Keratinocyte (primary cell): ENCODE results near the gene ERBB4. TPM values are rescaled to one million over a fixed set of nuclear protein-coding genes. Genes with fewer than 3 reads are reported as not detected.

ENCODE experiments used
- DNase-seq: peaks from one replicate; pipeline ENCODE4 v3.0.0-alpha.2; 2011; ENCODE audit warnings: low read depth, missing footprints, low spot score
- FAIRE-seq: peaks from 2 replicates; lab custom pipeline; 2011; peaks lifted over from hg19 to GRCh38; lab: Jason Lieb, UNC
- H2AFZ ChIP-seq: 2 replicates; pipeline ENCODE4 v1.6.0; 2012; ENCODE audit warnings: low read length, control low read depth, inconsistent platforms; ENCODE audit not compliant: control insufficient read depth
- H3K27ac ChIP-seq: 2 replicates; pipeline ENCODE4 v1.5.1; 2011; ENCODE audit warnings: low read length; ENCODE audit not compliant: control insufficient read depth, insufficient read depth
- H3K27me3 ChIP-seq: 3 replicates; pipeline ENCODE4 v1.6.0; 2011; ENCODE audit warnings: low read length; ENCODE audit not compliant: control insufficient read depth, insufficient read depth; ENCODE audit errors: extremely low read depth
- H3K36me3 ChIP-seq, 2 experiments: 2 replicates in 1 of 2; 3 replicates in 1 of 2; pipeline ENCODE4 v1.5.1; 2011; ENCODE audit warnings: low read length in 2 of 2, mild to moderate bottlenecking in 1 of 2; ENCODE audit not compliant: control insufficient read depth in 2 of 2, insufficient read depth in 2 of 2; ENCODE audit errors: extremely low read depth in 1 of 2
- H3K4me1 ChIP-seq: 3 replicates; pipeline ENCODE4 v1.5.1; 2011; ENCODE audit warnings: low read length; ENCODE audit not compliant: control insufficient read depth, insufficient read depth; ENCODE audit errors: extremely low read depth
- H3K4me2 ChIP-seq: 3 replicates; pipeline ENCODE4 v1.6.0; 2011; ENCODE audit warnings: low read depth, low read length; ENCODE audit not compliant: control insufficient read depth, insufficient read depth; ENCODE audit errors: extremely low read depth
- H3K4me3 ChIP-seq, 3 experiments: fragments of 200-600 bp in 1 of 3; sonication (generic) in 1 of 3; 2 replicates in 2 of 3; 3 replicates in 1 of 3; pipeline ENCODE4 v1.5.1; 2011 to 2016; ENCODE audit warnings: low read length in 3 of 3, mild to moderate bottlenecking in 3 of 3, control low read depth in 2 of 3, inconsistent platforms in 1 of 3, low read depth in 1 of 3, mixed read lengths in 1 of 3, mixed run types in 1 of 3, moderate library complexity in 1 of 3; ENCODE audit not compliant: control insufficient read depth in 2 of 3, insufficient read depth in 2 of 3; ENCODE audit errors: extremely low read depth in 1 of 3
- H3K79me2 ChIP-seq: 2 replicates; pipeline ENCODE4 v1.6.0; 2012; ENCODE audit warnings: low read length; ENCODE audit not compliant: control insufficient read depth, insufficient read depth
- H3K9ac ChIP-seq: 3 replicates; pipeline ENCODE4 v1.6.0; 2011; ENCODE audit warnings: low read length; ENCODE audit not compliant: control insufficient read depth, insufficient read depth; ENCODE audit errors: extremely low read depth
- H3K9me1 ChIP-seq: 3 replicates; pipeline ENCODE4 v1.6.0; 2011; ENCODE audit warnings: low read length; ENCODE audit not compliant: control insufficient read depth, insufficient read depth; ENCODE audit errors: extremely low read depth
- H3K9me3 ChIP-seq: 2 replicates; pipeline ENCODE4 v1.5.1; 2012; ENCODE audit warnings: low read depth, low read length; ENCODE audit not compliant: control insufficient read depth
- H4K20me1 ChIP-seq: 3 replicates; pipeline ENCODE4 v1.6.0; 2011; ENCODE audit warnings: low read length; ENCODE audit not compliant: control insufficient read depth, insufficient read depth; ENCODE audit errors: extremely low read depth
- EZH2 ChIP-seq: IDR thresholded peaks from one replicate; pipeline ENCODE4 v1.6.1; 2012; ENCODE audit warnings: inconsistent platforms, mild to moderate bottlenecking, low read length, moderate library complexity
- dilution Hi-C: fragments of 300-500 bp; cut with MboI; formaldehyde crosslinking; loops from one replicate; pipeline ENCODE4 v1.7.0; 2020; ENCODE audit warnings: low sequenced_read_pairs; ENCODE audit not compliant: extremely low pct_ligation_motif_present
- polyA plus RNA-seq, 5 experiments: library from polyadenylated mRNA; depleted of rRNA in 3 of 5; stranded (reverse) in 3 of 5; stranded (forward) in 1 of 5; unstranded in 1 of 5; fragments of >200 nt; gene quantifications; 1 replicate in 1 of 5; 2 replicates in 3 of 5; 3 replicates in 1 of 5; pipeline versions ENCODE4 v1.2.1 to v1.2.3, GENCODE V29; 2011 to 2012; ENCODE audit warnings: missing spikeins in 2 of 5, low read depth in 1 of 5, low replicate concordance in 1 of 5
- TF ChIP-seq, protein P1 (sequence below), 3 experiments: IDR thresholded peaks in 1 of 3; conservative IDR thresholded peaks in 1 of 3; optimal IDR thresholded peaks in 1 of 3; 2 replicates in 2 of 3; 3 replicates in 1 of 3; pipeline versions ENCODE3 to v1.5.1; 2011; ENCODE audit warnings: low read length in 3 of 3, mild to moderate bottlenecking in 3 of 3, moderate library complexity in 2 of 3, control low read depth in 1 of 3, inconsistent platforms in 1 of 3; ENCODE audit not compliant: insufficient read depth in 2 of 3; ENCODE audit errors: extremely low read depth in 1 of 3

ERBB4 gene
- polyA plus RNA-seq, 1 donor (not counting 4 experiments of a cell fraction or from before 2014, with no cell fraction given): 0.01 TPM

DNA sequence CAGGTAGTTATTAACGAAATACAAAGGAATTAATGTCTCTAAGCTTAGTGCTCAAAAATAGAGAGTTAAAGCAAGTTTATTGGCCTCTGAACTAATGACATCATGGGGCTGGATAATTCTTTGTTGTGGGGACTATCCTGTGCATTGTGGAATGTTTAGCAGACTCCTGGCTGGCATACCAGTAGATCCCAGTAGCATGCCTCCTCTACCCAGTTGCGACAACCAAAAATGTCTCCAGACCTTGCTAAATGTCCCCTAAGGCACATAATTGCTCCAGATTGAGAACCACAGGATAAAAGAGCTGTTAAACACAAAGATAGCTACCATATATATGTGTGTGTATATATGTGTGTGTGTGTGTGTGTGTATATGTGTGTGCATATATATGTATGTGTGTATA is 194.5 kb downstream of the ERBB4 start:
- FAIRE-seq (no peak), DNase-seq (no peak)
- Histone ChIP-seq H3K27ac (no peak overlapping the region), H3K9ac (no peak overlapping the region), H2AFZ (no peak overlapping the region), H3K4me3 (no peak overlapping the region), H3K9me1 (no peaks in the 10 kb centered on the region), H3K36me3 (no peaks in the 10 kb centered on the region), H3K4me2 (no peak overlapping the region), H3K27me3 (no peaks in the 10 kb centered on the region), H3K4me1 (no peaks in the 10 kb centered on the region), H4K20me1 (no peaks in the 10 kb centered on the region), H3K79me2 (no peaks in the 10 kb centered on the region), H3K9me3 (no peaks in the 10 kb centered on the region)
- TF ChIP-seq EZH2: no peak
- TF ChIP-seq, protein P1, sequence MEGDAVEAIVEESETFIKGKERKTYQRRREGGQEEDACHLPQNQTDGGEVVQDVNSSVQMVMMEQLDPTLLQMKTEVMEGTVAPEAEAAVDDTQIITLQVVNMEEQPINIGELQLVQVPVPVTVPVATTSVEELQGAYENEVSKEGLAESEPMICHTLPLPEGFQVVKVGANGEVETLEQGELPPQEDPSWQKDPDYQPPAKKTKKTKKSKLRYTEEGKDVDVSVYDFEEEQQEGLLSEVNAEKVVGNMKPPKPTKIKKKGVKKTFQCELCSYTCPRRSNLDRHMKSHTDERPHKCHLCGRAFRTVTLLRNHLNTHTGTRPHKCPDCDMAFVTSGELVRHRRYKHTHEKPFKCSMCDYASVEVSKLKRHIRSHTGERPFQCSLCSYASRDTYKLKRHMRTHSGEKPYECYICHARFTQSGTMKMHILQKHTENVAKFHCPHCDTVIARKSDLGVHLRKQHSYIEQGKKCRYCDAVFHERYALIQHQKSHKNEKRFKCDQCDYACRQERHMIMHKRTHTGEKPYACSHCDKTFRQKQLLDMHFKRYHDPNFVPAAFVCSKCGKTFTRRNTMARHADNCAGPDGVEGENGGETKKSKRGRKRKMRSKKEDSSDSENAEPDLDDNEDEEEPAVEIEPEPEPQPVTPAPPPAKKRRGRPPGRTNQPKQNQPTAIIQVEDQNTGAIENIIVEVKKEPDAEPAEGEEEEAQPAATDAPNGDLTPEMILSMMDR (optimal IDR thresholded peaks at IDR 0.05 in 1 of 3, IDR thresholded peaks at IDR 0.05 in 1 of 3, conservative IDR thresholded peaks at IDR 0.05 in 1 of 3; ENCODE audit: extremely low read depth in 1 of 3, insufficient read depth in 2 of 3, low read length in 3 of 3): no peak
- dilution Hi-C loops: no loop called here

DNA sequence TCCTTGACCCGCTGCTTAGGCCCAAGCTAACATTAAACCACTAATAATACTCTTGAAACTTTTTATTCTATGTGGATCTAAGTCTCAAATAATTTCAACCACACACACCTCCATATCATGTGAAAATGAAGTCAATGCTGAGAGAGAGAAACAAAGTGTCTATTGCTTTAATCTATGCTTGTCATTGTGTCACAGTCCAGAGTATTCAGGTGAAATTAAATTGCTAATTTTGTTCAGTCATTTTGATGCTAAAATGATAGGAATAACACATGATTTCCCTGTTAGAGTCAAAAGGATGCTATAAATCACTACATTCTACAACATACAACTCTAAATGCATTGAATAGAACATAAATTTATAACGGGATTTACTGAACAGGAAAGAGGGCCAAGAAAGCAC is 195.4 kb downstream of the ERBB4 start:
- dilution Hi-C loops: no loop called here
- DNase-seq (no peak), FAIRE-seq (no peak)
- Histone ChIP-seq H3K4me1 (no peaks in the 10 kb centered on the region), H3K79me2 (no peaks in the 10 kb centered on the region), H2AFZ (no peak overlapping the region), H3K9me3 (no peaks in the 10 kb centered on the region), H3K4me3 (no peak overlapping the region), H3K9me1 (no peaks in the 10 kb centered on the region), H4K20me1 (no peaks in the 10 kb centered on the region), H3K27ac (no peak overlapping the region), H3K36me3 (no peaks in the 10 kb centered on the region), H3K4me2 (no peak overlapping the region), H3K27me3 (no peaks in the 10 kb centered on the region), H3K9ac (no peak overlapping the region)
- TF ChIP-seq EZH2: no peak
- TF ChIP-seq, protein P1 (optimal IDR thresholded peaks at IDR 0.05 in 1 of 3, IDR thresholded peaks at IDR 0.05 in 1 of 3, conservative IDR thresholded peaks at IDR 0.05 in 1 of 3; ENCODE audit: extremely low read depth in 1 of 3, insufficient read depth in 2 of 3, low read length in 3 of 3): no peak
